ENCODE results near the gene CNTN1. TPM values are rescaled to one million over a fixed set of nuclear protein-coding genes. Genes with fewer than 3 reads are reported as not detected.

CNTN1 gene
- polyA plus RNA-seq, 1 of the 3 experiments (the other 2 are of a cell fraction) = 0.13 TPM

DNA sequence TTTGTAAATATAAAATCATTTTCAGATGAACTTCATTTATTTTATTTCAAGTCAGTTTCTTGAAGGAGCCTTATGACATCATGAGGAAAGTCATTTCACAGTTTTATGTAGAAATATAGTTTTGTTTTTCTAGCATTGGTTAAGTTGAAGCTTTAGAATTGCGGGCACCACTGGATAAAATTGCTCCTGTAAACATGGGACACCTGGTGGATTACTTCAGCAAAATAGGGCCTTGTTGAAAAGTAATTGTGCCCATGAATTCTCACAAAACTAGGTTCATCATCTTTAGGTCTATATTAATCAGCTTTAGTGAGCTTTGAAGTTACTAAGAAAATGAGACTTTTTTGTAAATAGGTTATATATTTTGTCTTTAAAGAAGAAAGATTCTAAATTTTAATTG, 25.3 kb downstream of the CNTN1 start:
- H4K20me1 ChIP-seq (ENCODE audit: insufficient read depth) = no peaks in the 10 kb centered on the region
- no peaks in the 10 kb centered on the region for H3K9me2 ChIP-seq
- no peaks in the 10 kb centered on the region for H3K27me3 ChIP-seq (ENCODE audit: insufficient read depth)
- H3K4me3 ChIP-seq (ENCODE audit: low read depth in 2 of 2, low read length in 1 of 2) = no peak overlapping the region
- no peaks in the 10 kb centered on the region for H3K9me3 ChIP-seq
- H3K4me1 ChIP-seq (ENCODE audit: control insufficient read depth in 1 of 2, insufficient read depth in 2 of 2, low read depth in 1 of 2, low read length in 1 of 2) = no peaks in the 10 kb centered on the region
- ChIA-PET CTCF (no interaction called here), POLR2A (no interaction called here)
- H3K79me2 ChIP-seq (ENCODE audit: insufficient read depth) = no peaks in the 10 kb centered on the region
- no peak for DNase-seq
- H3F3A ChIP-seq (replicated peaks; ENCODE audit: insufficient read depth) = no peaks in the 10 kb centered on the region
- H2AFZ ChIP-seq (ENCODE audit: low read depth) = no peak overlapping the region
- H3K9ac ChIP-seq = no peak overlapping the region
- 46% methylated on average over 1 of the region's 1 CpG for WGBS (ENCODE audit: low lambda C conversion rate)
- no peaks in the 10 kb centered on the region for H3K36me3 ChIP-seq (replicated peaks in 1 of 2; ENCODE audit: control insufficient read depth in 1 of 2, insufficient read depth in 2 of 2, low read length in 1 of 2)
- H3K4me2 ChIP-seq = no peak overlapping the region
- TF ChIP-seq FOXJ3 (CRISPR knock-in tag; IDR thresholded peaks at IDR 0.05) = no peak
- TF ChIP-seq CHD2 (IDR thresholded peaks at IDR 0.05; ENCODE audit: low read length, partially characterized antibody) = no peak
- no peak for TF ChIP-seq JUND (IDR thresholded peaks at IDR 0.05)
- no peak for TF ChIP-seq TAF1 (IDR thresholded peaks at IDR 0.05; ENCODE audit: borderline replicate concordance, low read depth, low read length)
- TF ChIP-seq, protein P1, sequence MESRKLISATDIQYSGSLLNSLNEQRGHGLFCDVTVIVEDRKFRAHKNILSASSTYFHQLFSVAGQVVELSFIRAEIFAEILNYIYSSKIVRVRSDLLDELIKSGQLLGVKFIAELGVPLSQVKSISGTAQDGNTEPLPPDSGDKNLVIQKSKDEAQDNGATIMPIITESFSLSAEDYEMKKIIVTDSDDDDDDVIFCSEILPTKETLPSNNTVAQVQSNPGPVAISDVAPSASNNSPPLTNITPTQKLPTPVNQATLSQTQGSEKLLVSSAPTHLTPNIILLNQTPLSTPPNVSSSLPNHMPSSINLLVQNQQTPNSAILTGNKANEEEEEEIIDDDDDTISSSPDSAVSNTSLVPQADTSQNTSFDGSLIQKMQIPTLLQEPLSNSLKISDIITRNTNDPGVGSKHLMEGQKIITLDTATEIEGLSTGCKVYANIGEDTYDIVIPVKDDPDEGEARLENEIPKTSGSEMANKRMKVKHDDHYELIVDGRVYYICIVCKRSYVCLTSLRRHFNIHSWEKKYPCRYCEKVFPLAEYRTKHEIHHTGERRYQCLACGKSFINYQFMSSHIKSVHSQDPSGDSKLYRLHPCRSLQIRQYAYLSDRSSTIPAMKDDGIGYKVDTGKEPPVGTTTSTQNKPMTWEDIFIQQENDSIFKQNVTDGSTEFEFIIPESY (IDR thresholded peaks at IDR 0.05; ENCODE audit: borderline replicate concordance, low read depth) = no peak
- no peak for TF ChIP-seq POLR2AphosphoS5 (IDR thresholded peaks at IDR 0.05; ENCODE audit: low read depth, low read length)
- no peak for TF ChIP-seq MEF2A (IDR thresholded peaks at IDR 0.05; ENCODE audit: borderline replicate concordance, low read depth)
- TF ChIP-seq GATA2 (CRISPR knock-in tag; IDR thresholded peaks at IDR 0.05) = no peak
- TF ChIP-seq MXI1 (IDR thresholded peaks at IDR 0.05; ENCODE audit: low read depth, low read length) = no peak
- TF ChIP-seq CTCF (IDR thresholded peaks at IDR 0.05) = no peak
- TF ChIP-seq EZH2phosphoT487 (IDR thresholded peaks at IDR 0.05; ENCODE audit: borderline replicate concordance, low read depth) = no peak
- no peak for TF ChIP-seq SMC3 (IDR thresholded peaks at IDR 0.05; ENCODE audit: low read depth, low read length)
- TF ChIP-seq EP300 (IDR thresholded peaks at IDR 0.05; ENCODE audit: borderline replicate concordance in 1 of 2, low read depth in 1 of 2, low read length in 1 of 2) = no peak
- no peak for TF ChIP-seq YY1 (IDR thresholded peaks at IDR 0.05; ENCODE audit: low read depth)
- TF ChIP-seq GABPA (IDR thresholded peaks at IDR 0.05; ENCODE audit: low read depth) = no peak
- no peak for TF ChIP-seq IRF3 (IDR thresholded peaks at IDR 0.05; ENCODE audit: low read depth, low read length)
- TF ChIP-seq RFX5 (IDR thresholded peaks at IDR 0.05; ENCODE audit: low read length) = no peak
- TF ChIP-seq, protein P2, sequence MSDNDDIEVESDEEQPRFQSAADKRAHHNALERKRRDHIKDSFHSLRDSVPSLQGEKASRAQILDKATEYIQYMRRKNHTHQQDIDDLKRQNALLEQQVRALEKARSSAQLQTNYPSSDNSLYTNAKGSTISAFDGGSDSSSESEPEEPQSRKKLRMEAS (IDR thresholded peaks at IDR 0.05; ENCODE audit: low read depth) = no peak
- no peak overlapping the region for H3K27ac ChIP-seq (ENCODE audit: low read depth in 2 of 2, low read length in 1 of 2)
